NCI-H226 (cell line): ENCODE results near the gene BSND.
"Not testable (repeated sequence)": the region's sequence is repeated elsewhere in the genome, so short reads cannot be mapped to it uniquely, and the experiment has no call there.

Source experiments
- DNase-seq: peaks from one replicate; pipeline ENCODE4 v3.0.0-alpha.2; 2015

BSND gene

DNA sequence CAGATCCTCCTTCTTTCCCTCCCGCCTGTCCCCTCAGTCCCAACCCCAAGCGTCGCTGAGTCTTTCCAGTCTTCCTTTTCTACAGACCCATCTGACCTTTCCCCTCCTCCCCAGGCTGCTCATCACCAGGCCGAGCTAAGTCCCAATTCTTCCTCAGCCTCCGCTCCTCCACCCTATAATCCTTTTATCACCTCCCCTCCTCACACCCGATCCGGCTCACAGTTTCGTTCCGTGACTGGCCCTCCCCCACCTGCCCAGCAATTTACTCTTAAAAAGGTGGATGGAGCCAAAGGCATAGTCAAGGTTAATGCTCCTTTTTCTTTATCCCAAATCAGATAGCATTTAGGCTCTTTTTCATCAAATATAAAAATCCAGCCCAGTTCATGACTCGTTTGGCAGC lies 25.4 kb downstream of the BSND start:
- DNase-seq, result not testable (repeated sequence)

DNA sequence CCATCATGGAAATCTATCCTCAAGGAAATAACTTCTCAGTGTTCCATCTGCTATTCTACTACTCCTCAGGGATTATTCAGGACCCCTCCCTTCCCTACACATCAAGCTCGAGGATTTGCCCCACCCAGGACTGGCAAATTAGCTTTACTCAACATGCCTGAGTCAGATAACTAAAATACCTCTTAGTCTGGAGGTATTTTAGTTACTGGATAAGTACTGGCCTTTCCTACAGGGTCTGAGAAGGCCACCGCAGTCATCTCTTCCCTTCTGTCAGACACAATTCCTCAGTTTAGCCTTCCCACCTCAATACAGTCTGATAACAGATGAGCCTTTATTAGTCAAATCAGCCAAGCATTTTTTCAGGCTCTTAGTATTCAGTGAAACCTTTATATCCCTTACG lies 27.9 kb downstream of the BSND start:
- DNase-seq, result not testable (repeated sequence)

DNA sequence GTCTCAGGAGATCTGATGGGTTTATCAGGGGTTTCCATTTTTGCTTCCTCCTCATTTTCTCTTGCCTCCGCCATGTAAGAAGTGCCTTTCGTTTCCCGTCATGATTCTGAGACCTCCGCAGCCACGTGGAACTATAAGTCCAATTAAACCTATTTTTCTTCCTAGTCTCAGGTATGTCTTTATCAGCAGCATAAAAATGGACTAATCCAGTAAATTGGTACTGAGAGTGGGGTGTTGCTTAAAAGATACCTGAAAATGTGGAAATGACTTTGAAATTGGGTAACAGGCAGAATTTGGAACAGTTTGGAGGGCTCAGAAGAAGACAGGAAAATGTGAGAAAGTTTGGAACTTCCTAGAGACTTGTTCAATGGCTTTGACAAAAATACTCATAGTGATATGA lies 32.4 kb downstream of the BSND start:
- DNase-seq, result not testable (repeated sequence)

DNA sequence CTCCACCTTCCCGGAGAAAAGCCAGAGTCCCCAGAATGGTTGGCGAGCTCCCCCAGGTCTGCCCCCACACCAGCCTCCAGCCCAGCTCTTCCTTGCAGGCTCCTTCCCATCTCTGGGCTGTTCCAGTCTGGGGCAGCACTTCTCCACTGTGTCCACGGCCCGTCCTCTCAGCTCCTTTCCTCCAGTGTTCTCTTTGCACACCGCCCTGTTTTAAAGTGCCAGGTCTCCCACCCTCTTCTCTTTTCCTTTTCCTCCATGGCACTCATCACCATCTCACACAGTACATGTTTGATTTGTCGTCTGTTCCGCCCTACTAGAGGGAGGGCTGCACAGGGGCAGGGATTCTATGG lies 34.5 kb downstream of the BSND start:
- DNase-seq, result no peak

DNA sequence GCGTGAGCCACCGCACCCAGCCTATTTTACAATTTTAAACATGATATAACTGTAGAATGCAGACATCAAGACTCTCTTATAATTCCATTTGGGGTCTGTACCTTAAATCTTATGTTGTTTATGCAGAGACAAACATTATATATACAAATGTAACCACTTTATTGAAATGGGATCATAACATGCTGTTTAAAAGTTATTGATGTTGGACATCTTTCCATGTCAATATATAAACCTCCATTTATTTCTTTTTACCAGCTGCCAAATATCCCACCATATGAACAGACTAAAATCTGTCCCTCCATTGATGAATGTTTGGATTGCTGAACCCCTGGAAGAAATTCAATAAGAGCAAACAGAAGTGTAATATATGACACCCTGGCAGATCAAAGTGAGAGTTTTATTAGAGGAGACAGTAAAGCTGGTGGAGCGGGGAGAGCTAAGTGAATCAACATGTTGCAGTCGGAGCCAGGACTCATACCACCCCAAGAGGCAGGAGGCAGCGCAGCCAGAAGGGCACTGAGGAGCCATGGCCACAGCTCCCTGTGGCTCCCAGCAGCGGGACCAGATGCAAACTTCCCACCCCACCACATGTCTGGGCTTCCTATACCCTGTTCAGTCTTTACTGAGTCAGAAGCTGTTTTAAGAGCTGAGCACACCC lies 35.9 kb downstream of the BSND start:
- no peak for DNase-seq

DNA sequence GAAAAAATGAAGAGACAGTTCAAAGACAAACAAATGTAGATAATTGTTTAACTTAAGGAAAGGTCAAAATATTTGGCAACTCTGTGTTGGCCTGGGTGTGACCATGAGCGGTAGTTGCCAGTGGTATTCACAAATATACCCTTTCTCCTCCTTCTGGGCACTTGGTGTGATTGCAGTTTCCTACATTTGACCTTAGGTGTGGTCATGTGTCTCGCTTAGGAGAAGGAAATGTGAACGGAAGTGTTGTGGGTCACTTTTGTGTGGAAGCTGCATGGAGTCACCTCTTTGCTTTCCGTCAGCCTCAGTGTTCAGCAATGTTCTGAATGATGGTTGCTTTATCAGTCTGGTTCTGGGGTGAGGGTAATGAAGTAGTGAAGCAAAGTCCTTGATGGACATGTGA lies 37.2 kb downstream of the BSND start:
- no peak for DNase-seq

DNA sequence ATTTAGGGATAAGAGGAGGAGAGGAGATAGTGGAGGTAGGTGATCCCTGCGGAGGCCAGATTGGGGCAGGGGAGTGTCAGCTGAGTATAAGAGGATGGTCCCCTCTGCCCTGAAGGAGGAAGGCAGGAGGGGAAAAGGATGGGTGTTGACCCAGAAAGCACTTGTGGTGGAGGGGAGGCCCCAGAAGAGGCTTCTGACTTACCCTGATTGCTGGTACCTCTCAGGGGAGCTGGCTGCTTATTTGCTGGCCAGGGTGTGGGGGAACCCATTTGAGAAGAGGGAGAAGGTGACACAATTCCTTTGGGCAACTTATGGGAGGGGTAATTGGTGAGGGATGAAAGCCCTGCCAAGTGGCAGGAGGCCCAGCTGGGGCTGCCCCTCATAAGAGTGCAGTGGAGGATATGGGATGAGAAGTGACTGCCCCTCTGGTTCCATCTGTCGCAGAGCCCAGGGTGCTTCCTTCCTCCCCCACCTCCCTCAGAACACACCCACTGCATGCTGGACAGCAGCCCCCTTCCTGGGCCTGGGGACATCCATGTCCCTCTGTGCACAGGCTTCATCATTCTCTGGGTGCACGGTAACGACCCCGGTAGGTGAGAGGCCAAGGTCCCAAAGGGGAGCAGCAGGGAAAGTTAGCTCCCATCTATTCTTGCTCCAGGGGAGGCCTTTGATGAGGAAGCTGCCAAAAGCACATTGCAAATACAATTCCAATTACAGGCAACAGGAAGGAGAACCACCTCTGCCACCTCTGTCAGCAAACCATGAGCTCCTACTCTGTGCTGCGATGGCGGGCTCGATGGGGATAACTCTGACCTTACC lies 39.2 kb downstream of the BSND start:
- DNase-seq, result no peak

DNA sequence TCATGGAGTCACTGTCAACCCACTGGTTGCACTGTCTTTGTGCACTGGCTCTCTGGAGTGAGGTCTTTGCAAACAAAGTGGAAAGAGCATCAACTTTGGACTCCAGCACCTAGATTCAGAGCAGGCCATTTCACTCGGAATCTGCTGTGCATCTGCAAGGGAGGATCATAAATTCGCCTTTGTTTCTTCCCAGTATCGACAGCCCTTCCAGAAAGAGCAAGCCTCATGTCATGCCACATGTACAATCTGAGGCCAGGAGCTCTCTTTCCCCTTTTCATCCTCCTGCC lies 39.8 kb downstream of the BSND start:
- DNase-seq, result no peak

DNA sequence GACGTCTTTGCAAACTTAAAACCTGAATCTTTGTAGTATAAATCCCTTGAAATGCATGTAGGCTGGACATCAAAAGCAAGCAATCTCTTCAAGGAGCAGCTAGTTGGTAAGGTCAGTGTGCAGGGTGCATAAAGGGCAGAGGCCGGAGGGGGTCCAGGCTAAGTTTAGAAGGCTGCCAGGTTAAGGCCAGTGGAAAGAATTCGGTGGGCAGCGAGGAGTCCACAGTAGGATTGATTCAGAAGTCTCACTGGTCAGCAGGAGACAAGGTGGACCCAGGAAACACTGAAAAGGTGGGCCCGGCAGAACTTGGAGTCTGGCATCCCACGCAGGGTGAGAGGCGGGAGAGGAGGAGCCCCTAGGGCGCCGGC lies 40.2 kb downstream of the BSND start:
- no peak for DNase-seq

DNA sequence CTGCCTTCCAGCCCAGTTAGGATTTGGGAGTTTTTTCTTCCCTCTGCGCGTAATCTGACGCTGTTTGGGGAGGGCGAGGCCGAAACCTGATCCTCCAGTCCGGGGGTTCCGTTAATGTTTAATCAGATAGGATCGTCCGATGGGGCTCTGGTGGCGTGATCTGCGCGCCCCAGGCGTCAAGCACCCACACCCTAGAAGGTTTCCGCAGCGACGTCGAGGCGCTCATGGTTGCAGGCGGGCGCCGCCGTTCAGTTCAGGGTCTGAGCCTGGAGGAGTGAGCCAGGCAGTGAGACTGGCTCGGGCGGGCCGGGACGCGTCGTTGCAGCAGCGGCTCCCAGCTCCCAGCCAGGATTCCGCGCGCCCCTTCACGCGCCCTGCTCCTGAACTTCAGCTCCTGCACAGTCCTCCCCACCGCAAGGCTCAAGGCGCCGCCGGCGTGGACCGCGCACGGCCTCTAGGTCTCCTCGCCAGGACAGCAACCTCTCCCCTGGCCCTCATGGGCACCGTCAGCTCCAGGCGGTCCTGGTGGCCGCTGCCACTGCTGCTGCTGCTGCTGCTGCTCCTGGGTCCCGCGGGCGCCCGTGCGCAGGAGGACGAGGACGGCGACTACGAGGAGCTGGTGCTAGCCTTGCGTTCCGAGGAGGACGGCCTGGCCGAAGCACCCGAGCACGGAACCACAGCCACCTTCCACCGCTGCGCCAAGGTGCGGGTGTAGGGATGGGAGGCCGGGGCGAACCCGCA lies 40.8 kb downstream of the BSND start, which contains the start of gene PCSK9:
Gene PCSK9 (plus strand): TSS at position 207 of the 741 bp plus-strand sequence. CDS start 290 bp downstream, at position 497.
- no peak for DNase-seq

DNA sequence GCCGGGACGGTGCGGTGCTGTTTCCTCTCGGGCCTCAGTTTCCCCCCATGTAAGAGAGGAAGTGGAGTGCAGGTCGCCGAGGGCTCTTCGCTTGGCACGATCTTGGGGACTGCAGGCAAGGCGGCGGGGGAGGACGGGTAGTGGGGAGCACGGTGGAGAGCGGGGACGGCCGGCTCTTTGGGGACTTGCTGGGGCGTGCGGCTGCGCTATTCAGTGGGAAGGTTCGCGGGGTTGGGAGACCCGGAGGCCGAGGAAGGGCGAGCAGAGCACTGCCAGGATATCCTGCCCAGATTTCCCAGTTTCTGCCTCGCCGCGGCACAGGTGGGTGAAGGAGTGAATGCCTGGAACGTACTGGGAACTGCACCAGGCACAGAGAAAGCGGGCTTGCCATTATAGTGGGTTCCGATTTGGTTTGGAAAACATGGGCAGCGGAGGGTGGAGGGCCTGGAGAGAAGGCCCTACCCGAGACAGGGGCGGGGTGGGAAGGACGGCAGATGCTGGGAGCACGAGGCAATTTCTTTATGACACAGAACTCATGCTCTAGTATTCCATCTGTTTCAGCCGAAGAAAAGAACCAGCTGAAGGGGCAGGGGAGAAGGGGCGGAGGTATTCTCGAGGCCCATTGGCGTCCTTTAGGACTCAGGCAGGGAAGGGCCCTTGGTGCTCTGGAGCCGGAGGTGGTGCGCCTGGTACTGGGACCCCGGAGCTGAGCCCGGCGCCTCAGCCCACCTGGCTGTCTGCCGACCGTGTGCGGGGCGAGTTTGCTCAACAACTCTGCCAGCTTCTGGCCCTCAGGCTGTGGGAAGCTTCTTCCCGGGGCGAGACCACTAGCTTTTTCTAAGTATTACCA lies 41.6 kb downstream of the BSND start:
- DNase-seq, result no peak

DNA sequence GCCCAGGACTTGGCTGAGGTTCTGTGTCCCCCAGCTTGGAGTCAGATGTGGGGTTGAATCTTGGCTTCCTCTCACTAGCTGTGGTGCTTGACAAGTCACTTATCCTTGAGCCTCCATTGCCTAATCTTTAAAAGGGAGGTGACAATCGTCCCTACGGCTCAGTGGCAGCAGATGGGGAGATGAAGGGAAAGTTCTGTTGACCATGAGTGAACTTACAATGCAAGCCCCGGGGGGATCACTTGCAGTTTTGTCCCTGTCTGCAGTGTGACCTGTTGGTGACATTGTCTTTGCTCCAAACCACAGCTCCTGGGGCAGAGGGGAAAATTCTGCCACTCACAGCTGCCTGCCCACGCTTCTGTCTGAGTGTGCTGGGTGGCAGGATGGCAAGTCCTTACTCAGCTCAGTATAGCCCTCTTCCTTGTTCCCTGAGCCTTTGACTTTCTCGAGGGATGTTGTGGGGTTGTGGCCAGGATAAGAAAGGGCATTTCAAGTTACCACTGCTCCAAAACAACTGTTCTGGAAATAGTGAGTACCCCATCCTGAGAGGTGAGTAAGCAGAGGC lies 42.3 kb downstream of the BSND start:
- no peak for DNase-seq

DNA sequence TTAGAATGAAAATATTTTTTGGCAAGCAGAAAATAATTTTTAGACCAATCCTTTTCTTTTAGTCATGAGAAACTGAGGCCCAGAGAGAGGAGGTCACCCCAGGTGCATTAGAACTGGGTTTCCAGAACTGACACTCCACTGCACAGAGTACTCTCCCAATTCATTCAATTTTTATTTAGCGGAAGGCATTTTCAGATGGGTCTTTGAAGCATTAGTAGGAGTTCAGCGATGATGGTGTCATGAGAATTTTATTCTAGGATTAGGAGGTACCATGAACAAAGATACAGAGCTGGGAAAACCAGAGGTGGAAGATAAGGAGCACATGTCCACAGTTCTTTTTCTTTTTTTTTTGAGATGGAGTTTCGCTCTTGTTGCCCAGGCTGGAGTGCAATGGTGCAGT lies 42.9 kb downstream of the BSND start:
- no peak for DNase-seq

DNA sequence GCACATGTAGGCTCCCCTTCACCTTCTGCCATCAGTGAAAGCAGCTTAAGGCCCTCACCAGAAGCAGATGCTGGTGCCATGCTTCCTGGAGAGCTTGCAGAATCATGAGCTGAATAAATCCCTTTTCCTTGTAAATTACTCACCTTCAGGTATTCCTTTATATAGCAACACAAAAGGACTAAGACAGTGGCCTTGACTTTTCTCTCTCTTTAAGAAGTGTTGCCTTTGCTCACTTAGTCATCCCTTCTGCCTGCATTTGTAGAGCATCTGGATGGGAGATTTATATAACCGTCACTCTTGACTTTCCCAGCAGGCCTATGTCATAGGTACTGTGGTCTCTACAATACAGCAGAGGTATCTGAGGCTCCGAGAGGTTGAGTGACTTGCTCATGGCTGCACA lies 44.3 kb downstream of the BSND start:
- no peak for DNase-seq

DNA sequence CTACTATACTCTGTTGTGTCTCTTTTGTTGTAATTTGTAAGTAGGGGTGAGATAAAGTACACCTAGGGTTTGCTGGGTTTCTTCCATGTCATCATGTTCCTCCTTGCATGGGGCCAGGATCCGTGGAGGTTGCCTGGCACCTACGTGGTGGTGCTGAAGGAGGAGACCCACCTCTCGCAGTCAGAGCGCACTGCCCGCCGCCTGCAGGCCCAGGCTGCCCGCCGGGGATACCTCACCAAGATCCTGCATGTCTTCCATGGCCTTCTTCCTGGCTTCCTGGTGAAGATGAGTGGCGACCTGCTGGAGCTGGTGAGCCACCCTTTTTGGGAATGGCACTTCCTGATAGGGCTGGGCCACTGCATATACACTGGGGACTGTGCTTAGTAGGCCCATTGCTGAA lies 45.0 kb downstream of the BSND start:
- no peak for DNase-seq

DNA sequence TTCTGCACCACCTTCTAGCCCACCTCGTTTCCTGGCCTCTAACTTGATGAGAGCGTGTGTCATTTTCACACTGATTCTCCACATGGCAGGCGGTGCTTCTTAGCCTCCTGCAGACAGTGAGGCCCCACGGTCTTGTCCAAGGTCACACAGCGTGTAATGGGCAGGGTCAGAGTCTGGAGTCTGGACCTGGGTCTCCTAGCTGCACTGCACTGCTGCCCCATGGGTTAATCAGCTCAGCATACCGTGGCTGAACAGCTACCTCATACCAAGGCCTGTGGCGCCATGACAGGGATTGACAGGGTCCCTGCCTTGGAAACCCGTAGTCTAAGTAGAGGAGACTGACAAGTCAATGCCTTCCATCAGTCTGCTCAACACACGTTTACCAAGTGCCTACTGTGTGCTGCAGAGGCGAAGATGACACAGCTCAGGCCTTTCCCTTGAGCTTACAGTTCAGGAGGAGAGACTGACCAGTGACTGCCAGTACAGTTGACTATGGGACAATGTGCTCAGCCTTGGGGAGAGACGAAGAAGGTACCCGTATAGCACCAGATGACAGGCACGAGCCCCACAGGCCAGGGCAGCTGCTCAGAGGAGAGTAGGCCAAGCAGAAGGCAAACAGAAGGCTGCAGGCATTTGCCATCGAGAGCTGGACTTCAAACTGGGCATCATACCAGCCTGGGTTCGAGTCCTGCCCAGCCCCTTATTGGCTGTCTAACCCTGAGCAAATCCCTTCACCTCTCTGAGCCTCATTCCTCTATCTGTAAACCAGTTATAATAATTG lies 46.1 kb downstream of the BSND start:
- DNase-seq, result no peak

DNA sequence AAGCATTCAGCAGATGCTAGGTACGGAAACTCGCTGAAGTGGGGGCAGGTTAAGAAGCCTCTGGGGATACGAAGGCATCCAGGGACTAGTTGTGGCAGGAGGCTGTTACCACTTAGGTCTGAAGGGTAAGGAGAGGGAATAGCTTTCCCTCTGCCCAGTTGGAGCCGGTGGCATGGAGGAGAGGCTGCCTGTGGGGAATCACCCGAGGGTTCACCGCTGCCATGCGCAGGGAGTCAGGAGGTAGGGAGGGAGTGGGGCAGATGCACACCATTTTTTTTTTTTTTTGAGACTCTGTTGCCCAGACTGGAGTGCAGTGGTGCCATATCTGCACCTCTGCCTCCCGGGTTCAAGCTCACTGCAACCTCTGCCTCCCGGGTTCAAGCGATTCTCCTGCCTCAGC lies 46.7 kb downstream of the BSND start:
- DNase-seq, result no peak

DNA sequence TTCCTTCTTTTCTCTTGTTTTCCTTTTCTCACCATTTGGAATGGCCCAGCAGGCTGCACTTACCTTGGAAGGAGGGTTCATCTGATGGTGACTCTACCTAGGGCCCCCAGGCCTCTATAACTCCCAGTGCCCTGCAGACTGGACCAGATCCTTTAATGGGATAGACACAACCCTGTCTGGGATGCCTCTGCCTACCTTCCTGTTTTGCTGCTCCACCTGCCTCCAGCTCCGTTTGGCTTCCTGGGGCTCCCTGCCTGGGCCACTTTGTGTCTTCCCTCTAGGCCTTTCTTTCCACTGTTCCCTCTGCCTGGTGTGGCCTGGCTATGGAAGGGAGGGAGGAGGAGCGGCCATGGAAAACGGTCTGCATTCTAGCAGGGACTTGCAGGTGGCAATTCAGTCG lies 48.1 kb downstream of the BSND start:
- no peak for DNase-seq

DNA sequence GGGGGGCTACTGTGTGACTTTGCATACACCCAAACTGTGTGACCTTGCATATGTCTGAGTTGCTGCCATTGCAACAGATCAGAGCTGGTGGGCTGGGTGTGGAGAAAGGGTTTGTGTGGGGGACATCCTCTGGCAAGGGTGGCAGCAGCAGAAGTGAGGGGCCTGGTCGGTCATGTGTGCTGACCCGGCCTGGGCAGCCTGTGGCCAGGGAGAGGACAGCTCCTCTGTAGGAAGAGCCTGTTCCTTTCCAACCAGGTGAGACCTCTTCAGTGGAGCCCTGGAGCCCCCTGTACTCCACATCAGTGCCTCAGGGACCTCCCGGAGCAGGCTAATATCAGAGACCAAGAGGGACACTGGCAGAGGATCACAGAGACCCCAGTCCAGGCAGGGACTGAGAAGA lies 48.9 kb downstream of the BSND start:
- no peak for DNase-seq

DNA sequence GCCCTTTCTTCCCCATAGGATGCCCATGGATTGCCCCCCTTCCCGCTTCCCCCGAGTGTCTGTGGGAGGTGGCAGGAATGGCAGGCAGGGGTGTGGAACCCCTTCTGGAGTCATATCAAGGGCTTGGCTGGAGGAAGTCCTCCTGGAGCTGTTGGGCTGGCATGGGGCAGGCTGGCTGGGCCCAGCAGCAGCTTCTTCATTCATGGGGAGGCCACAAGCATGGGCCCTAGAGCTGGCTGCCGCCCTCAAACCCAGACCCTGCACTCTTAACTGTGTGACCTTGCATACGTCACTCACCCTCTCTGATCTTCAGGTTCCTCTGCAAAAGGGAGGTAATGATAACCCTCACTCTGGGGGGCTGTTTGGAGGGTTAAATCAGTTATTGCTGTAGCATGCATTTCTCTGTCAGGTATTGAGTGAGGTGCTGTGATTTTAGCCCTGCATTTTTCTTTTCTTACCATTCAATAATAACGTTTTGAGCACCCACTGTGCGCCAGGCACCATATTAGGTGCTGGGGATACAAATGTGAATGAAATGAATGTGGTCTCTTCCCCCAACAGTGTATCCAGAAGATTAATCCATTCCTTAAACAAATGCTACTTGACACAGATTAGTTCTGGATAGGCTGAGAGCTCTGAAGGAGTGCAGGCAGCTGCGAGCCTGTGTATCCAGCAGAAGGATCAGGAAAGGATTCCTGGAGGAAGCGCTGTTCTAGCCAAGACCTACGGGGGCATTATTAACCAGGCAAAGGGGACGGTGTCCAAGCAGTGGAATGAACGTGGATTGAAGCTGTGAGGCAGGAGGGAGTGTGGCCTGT lies 49.9 kb downstream of the BSND start:
- no peak for DNase-seq

DNA sequence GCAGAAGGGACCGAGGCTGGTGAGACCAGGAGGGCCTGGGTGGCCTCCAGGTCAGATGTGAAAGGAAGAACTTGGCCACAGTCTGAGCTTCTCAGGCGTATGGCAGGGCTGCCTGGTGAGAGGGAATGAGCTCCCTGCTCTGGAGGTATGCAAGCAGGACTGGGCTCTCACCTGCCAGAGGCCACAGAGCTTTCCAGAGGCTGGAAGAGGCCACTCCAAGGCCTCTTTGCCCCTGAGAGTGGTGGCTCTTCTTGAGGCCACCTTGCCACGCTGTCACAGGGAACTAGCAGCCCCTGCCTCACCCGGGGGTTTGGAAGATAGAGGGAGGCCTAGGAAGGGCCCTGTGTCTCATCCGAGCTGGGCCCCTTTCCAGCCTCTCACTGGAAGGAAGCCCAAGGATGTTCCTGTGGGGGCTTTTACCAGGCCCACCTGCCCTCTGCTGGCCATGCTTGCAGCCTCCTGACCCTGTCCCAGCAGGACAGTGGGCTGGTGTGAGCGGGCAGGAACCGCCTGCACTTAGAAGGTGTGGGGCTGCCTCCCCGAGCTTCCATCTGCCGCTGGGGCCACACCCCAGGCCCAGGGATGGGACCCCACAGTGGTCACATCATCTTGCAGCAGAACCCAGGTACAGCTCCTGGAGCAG lies 50.7 kb downstream of the BSND start:
- no peak for DNase-seq
